CD4-positive, alpha-beta T cell treated with Interleukin-4 for 1 hour (primary cell): ENCODE data around the gene HIBCH.
"Not testable (repeated sequence)": the region's sequence is repeated elsewhere in the genome, so short reads cannot be mapped to it uniquely, and the experiment has no call there.

Source experiments
- DNase-seq, 2 donors: peaks; one replicate each; pipeline ENCODE4 v3.0.0-alpha.2; 2020 to 2022

Gene HIBCH

DNA sequence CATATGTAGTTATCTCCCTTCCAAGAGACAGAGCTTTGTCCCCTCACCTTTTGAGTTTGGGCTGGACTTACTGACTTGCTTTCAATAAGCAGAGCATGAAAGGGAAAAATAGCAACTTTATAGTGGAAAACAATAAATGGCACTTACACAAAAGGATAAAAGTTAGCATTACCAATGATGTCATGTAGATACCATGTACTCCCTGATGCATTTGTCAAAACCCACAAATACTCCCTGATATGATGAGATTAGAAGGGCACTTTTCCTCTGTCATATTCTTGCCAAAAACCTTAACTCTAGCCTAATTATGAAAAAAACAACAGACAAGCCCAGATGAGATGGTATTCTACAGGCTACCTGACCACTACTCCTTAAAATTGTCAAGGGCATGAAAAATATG, 16.0 kb downstream of the HIBCH start:
- DNase-seq: no peak

DNA sequence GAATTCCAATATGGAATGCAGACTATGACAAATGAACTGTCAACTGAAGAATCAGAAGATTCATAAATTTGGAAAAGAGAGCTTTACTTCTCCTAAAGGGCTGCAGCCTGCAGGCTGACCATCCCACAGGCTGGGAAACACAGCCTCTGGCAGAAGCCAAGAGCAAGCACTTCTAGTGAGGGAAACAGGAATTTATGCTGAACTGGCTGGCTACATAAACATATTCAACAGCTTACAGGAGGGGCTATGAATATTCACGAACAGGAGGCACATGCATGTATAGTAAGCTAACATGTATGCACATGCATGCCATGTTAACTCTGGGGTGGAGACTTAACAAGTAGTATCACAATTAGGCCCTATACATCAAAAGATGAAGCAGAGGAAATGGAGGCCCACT, 17.6 kb downstream of the HIBCH start:
- no peak for DNase-seq

DNA sequence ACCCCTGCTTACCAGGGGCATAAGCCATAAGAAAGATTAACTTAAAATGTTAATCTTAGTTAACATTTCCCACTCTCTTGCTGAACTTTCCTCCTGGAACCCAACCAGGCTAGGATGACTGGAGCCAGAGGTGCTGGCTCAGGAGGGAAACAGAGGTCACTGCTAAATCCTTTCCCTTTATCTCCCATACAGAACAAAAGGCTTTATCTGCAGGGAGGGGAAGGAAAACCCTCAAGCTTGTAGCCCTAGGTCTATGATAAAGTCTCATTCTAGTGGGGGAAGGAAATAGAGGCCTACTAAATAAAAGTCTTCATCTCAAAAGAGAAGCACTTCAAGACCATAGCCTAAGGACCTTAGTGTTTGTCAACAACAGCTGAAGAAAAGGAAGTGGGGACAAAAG, 18.6 kb downstream of the HIBCH start:
- DNase-seq: no peak

DNA sequence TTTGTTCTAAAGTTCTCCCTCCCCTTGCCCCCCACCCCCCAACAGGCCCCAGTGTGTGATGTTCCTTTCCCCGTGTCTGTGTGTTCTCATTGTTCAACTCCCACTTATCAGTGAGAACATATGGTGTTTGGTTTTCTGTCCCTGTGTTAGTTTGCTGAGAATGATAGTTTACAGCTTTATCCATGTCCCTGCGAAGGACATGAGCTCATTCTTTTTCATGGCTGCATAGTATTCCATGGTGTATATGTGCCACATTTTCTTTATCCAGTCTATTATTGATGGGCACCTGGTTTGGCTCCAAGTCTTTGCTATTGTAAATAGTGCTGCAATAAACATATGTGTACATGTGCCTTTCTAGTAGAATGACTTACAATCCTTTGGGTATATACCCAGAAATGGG, 21.7 kb downstream of the HIBCH start:
- DNase-seq: not testable (repeated sequence)

DNA sequence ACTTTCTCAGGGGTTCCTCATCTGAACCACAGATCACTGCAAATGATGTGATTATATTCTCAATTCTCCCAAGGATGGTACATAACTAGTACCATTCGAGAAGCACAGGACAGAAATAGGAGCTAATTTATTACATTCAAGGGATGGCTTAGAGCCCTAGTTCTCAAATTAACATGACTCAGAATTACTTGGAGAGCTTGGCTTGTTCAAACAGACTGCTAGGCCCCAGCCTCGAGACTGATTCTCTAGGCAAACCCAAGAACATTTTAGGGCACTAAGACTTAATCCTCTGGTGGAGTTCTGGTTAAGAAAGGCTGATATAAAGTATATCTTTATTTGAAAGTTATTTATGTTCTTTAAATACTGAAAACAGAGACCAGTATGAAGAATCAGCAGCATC, 35.8 kb downstream of the HIBCH start:
- no peak for DNase-seq

DNA sequence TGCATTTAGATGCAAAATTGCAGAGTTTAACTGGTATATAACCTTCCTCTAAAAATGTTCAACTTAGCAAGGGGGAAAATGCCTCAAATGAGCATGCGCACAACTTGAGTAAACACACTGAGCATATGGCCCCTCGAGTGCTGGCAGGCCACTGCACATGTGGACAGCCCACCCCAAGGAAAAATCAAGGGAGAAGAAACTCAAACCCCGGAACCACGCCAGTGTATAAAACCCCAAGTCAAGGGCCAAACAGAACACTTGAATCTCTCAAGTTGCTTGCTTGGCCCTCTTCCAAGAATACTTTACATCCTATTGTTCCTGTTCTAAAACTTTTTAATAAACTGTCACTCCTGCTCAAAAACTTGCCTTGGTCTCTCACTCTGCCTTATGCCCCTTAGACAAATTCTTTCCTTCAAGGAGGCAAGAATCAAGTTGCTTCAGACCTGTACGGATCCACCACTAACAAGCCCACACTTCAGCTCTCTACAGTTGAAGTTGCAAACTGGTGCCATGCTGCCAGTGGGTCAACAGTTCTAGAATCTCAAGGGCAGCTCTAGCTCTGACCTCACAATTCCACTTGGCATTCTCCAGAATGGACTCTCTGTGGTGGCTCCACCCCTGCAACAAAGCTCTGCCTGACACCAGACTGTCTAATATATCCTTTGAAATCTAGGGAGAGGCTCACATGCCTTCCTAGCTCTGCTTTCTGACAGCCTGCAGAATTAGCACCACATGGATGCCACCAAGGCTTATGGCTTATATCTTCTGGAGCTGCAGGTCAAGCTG, 38.9 kb downstream of the HIBCH start:
- DNase-seq: no peak

DNA sequence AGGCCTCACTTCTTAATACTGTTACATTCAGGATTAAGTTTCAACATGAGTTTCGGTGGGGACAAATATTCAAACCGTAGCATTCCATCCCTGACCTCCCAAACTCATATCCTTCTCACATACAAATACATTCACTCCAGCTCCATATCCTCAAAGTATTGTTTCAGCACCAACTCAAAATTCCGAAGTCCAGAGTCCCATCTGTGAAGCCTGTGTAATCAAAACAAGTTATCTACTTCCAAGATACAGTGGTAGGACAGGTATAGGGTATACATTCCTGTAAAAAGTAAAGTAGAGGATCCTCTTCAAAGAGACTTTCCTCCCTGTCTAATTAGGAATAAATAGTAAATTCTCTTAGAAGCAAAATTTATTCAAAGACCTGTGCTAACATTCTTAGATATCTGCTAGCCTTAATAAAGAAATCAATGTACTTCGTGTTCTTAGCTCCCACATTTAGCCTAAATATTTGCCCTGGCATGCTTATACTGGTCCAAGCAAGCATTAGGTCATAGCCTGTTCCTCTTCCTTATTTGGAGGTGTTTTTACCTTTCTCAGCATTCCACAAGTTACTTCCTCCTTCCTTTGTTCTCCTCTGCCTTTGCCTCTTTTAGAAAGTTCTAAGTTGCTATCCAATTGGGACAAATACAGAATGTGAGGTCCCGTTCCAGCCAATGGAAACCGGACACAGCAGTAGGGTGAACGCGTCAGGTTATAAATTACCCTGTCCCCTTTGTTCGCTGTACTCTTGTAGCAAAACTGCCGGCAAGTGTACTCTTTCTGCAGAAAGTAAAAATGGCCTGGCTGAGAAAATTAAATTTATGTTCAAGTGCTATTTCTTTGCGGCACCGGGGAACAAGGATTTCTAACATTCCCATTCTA, 40.1 kb downstream of the HIBCH start:
- DNase-seq: not testable (repeated sequence)

DNA sequence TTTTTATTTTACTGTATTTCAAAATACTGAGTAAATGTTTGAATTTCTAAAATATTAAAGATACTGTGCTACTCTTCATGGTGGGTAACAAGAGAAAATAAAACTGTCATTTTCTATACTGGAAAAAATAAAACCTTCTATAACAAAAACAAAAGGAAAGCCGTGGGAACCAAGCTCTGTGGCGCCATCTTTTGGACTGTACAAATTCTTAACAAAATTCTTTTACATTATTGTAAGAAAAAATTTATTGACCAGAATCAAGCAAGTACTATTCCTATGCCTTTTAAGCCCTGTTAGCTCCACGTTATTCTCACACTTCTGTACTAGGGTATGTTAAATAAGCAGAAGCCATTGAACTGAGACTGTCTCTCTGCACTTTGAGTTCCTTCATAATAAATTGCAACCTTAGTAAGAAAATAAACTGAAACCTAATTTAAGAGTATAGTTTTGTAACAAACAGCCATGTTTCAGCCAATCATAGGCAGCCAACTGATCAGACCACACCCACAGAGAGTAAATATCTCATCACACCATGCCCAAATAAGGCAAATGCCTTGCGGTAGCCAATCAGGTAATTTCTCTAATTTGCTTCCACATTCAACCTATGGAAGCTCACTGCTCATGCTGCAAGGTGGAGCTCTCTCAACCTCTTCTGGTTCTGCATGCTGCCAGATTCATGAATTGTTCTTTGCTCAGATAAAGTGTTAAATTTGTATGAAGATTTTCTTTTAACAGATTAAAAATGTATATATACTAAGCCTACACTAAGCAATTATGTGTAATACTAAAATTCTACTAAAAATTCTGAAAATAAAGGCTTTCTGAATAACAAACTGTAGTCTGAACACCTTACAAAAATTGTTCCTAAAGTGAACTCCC, 42.2 kb downstream of the HIBCH start:
- peak in 1 of 2 donors; percentile 27 for DNase-seq

DNA sequence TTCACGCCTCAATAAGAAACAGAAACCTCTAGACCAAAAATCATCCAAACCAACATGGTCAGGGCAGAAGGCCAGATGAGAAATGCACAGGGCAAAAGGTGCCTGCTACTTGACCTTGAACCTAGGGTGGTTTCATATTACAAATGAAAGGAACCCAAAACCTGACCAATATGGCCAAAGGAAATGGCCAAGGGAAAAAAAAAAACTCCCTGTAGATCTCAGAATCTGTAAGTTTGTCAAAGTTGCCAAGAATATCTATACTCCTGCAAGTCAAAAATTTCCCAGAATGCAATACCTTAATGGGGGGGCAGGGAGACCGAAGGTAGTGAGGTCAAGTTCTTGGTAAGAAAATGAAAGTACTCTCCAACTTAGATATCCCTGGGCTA, 47.2 kb downstream of the HIBCH start:
- no peak for DNase-seq

DNA sequence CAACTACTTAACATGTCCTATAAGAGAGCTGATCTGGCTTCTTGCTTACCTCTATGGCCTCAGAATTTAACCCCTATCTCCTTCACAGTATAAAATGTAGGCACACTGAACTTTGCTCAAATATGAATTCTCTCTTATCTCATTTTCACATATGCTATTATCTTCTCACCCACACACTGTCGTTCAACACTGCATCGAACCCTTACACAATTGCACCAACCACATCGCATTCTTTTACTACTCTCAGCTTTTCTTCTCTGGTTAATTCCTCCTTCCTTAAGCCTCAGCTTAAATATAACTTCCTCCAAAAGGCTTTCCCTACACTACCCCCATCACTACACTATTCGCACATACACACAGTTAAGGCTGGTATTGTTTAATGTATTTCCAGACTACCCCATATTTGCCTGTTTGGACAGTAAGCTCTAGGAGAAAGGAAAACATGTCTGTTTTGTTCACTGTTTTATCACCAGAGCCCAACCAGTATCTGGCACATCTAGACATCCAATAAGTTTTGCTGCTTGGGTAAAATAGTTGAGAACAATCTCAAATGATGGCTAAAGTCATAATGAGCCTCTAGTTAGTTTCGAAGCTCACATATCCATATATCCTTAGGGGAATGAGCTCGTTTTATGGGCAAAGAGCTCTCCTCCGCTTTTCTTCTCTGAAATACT, 47.7 kb downstream of the HIBCH start:
- DNase-seq: no peak

DNA sequence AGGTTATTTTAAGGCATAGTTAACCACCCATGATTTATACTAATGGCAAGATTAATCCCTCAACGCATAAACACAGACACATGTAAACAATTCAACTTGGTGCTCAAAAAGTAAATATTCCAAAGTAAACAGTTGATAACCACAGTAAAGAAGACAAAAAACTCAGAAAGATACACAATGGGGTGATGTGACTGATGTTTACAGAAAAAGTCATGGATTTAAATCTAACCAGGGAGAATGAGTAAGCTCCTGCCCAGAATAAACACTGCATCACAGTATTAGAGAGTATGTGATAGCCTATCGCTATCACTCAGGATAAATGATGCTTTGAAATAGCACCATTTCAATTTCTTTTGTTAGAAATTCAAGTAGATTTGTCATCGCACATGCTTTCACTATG, 49.3 kb downstream of the HIBCH start:
- DNase-seq: no peak

DNA sequence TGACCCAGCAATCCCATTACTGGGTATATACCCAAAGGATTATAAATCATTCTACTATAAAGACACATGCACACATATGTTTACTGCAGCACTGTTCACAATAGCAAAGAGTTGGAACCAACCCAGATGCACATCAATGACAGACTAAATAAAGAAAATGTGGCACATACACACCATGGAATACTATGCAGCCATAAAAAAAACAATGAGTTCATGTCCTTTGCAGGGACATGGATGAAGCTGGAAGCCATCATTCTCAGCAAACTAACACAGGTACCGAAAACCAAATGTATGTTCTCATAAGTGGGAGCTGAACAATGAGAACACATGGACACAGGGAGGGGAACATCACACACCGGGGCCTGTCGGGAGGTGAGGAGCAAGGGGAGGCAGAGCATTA, 49.9 kb downstream of the HIBCH start:
- not testable (repeated sequence) for DNase-seq

DNA sequence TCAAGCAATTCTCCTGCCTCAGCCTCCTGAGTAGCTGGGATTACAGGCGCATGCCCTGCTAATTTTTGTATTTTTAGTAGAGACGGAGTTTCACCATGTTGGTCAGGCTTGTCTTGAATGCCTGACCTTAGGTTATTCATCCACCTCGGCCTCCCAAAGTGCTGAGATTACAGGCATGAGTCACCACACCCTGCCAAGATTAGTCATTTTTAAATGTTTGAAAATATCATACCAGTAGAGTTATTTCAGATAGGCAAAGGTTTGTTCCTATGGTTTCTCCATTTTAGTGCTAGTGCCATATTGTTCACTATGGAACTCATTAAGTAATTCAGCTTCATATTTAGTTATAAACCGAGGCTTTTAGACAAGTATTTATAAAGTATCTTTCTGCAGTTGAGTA, 52.3 kb downstream of the HIBCH start:
- DNase-seq: no peak

DNA sequence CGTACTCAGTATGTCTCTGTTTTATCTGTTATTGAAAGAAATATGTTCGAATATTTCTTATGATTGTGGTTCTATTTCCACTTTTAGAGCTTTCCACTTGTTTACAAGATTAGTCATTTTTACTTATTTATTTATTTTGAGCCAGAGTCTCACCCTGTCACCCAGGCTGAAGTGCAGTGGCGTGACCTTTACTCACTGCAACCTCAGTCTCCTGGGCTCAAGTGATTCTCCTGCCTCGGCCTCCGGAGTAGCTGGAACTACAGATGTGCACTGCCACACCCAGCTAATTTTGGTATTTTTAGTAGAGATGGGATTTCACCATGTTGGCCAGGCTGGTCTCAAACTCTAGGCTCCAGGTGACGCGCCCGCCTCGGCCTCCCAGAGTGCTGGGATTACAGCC, 53.3 kb downstream of the HIBCH start:
- DNase-seq: no peak

DNA sequence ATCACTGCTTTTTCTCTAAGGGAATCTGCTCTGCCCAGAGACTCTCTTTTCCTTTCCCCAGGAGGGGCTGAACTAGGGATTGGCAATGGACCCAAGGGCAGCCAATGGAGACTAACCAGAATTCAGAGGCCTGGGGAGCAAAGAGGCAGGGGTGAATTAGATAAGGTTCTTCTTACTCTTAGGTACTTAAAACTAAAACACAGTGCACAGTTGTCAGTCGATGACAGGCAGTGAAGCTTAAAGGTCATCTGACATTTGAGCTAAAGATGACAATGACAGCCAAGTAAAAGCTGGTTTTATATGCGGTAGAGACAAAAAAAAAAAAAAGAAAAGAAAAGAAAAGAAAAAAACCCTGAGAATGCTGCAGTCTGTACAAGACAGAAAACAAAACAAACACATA, 57.8 kb downstream of the HIBCH start:
- DNase-seq: no peak

DNA sequence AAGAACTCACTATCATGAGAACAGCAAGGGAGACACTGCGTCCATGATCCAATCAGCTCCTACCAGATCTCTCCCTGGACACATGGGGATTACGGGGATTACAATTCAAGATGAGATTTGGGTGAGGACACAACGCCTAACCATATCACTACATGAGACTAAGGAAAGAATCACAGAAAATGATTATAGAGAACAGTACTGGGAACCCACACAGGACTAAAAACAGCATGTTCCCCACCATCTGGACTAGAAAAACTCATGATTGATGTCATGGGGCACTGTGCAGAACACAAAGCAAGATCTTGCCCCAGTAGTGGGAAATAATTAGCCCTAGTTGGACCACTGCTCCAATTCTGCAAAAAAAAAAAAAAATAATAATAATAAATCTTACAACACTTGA, 63.5 kb downstream of the HIBCH start:
- DNase-seq: no peak

DNA sequence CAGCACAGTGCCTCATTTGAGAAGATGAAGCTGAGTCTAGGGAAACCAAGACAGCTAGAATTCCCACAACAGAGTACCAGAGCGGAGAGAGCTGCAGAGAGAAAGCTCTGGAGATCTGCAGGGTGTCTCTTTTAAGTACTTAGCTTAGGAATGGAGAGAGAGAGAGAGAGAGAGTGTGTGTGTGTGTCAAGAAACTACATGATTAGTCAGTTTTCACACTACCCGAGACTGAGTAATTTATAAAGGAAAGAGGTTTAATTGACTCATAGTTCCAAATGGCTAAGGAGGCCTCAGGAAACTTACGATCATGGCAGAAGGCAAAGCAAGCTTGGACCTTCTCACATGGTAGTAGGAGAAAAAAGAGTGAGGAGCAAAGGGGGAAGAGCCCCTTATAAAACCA, 64.0 kb downstream of the HIBCH start:
- no peak for DNase-seq

DNA sequence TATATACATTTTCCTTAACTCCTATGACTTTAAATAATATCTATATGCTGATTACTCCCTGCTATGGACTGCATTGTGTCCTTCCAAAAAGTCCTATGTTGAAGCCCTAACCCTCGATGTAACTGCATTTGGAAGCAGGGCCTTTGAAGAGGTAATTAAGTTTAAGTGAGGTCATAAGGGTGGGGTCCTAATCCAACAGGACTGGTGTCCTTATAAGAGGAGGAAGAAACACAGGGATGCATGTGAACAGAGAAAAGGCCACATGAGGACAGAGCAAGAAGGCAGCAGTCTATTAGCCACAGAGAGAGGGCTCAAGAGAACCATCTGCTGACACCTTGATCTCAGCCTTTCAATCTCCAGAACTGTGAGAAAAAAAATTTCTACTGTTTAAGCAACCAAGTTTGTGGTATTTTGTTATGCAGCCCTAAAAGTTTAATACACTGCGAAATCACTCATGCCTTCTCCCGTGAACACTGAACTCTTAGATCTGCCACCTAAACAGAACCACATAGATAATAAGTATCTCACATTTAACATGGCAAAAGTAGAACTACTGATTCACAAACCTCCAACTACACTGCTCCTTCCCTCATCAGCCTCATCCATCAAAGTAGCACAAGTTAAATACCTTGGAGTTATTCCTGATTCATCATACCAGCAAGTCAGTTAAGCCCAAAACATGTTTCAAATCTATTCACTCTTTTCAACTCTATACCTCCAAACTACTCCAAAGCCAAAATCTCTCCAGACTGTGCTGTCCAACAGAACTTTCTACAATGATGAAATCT, 65.4 kb downstream of the HIBCH start:
- no peak for DNase-seq

DNA sequence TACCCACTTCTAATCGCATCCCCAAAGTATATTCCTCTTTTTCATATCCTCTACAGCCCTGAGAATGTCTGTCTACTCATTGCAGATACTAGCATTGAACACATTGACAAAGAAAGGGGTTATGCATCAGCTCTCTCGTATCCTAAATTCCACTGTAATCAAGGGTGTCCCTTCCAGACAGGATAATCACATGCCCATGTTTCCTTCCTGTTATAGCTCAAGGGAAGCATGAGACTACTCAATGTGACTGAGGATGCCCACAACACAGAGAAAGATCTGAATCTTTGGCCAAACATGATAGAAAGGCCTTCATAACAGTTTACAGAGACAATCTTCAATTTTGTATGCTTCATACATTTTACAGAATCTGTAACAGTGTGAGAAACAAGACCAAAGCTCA, 69.2 kb downstream of the HIBCH start:
- no peak for DNase-seq

DNA sequence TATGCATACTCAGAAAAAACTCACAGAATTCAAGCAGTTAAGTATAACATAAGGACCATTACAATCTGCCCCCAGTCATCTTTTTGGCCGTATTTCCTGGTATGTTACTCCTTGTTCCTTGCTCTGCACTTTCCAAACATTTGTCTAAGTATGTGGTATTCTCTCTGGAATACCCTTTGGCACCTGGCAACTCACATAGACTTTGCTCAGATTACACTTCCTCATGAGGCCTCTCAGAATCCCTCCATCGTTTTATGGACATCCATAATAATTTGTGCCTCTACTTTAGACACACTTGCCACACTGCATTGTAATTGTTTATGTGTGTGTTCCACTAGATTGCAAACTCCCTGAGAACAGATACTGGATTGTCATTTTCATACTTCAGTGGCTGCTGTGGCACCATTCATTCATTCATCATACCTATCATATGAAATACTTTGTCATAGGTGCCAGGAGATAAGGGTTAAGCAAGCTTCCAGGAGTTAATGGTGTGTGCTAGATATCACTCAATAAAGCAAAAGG, 84.0 kb downstream of the HIBCH start:
- no peak for DNase-seq

DNA sequence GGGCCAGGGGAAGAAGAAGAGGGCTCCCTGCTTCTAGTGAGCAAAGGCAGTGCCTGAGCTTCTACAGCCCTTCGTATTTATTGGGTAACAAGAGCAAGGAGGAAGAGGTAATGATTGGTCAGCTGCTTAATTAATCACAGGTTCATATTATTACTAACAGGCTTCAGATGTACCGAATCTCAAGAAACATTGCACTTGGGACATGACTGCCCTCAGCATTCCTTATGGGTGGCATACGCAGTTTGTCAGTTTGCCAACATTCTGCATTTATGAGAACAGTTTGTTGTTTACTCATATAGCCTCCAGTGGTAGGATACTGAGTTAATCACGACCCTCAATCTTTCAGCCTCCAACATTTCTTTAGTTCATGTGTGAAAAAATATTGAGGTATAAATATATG, 84.5 kb downstream of the HIBCH start:
- DNase-seq: no peak

DNA sequence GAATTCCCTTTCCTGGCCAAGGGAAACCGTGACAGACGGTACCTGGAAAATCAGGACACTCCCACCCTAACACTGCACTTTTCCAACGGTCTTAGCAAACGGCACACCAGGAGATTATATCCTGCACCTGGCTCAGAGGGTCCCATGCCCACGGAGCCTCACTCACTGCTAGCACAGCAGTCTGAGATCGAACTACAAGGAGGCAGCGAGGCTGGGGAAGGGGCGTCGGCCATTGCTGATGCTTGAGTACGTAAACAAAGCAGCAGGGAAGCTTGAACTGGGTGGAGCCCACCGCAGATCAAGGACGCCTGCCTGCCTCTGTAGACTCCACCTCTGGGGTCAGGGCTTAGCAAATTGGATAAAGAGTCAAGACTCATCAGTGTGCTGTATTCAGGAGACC, 95.6 kb downstream of the HIBCH start:
- not testable (repeated sequence) for DNase-seq
